Activated CD4-positive, alpha-beta T cell treated with anti-CD3 and anti-CD28 coated beads, Interleukin-2, amount 50 U/mL, for 1 hour (primary cell): ENCODE results near the gene KEAP1.
"Not testable (repeated sequence)": the region's sequence is repeated elsewhere in the genome, so short reads cannot be mapped to it uniquely, and the experiment has no call there.

Experiments used
- DNase-seq: peaks from one replicate; pipeline ENCODE4 v3.0.0-alpha.2; 2020

The KEAP1 gene

GRCh38 chr19:10491472-10492047 is 11.6 kb downstream of the KEAP1 start:
- no peak for DNase-seq

DNA sequence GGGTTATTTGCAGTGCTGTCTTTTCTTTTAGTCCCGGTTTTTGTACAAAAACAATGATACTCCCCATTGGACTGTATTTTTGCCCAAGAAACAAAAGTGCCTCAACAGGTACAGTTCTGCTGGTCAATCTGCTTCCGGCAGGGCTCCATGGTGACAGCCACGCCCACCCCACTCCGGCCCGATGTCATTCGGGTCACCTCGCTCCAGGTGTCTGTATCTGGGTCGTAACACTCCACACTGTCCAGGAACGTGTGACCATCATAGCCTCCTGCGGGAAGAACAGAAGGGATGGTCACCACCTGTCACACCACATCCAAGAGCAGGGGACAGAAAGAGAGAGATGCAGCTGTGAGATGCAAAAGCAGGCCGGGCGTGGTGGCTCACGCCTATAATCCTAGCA is 16.6 kb downstream of the KEAP1 start:
- DNase-seq, result no peak

DNA sequence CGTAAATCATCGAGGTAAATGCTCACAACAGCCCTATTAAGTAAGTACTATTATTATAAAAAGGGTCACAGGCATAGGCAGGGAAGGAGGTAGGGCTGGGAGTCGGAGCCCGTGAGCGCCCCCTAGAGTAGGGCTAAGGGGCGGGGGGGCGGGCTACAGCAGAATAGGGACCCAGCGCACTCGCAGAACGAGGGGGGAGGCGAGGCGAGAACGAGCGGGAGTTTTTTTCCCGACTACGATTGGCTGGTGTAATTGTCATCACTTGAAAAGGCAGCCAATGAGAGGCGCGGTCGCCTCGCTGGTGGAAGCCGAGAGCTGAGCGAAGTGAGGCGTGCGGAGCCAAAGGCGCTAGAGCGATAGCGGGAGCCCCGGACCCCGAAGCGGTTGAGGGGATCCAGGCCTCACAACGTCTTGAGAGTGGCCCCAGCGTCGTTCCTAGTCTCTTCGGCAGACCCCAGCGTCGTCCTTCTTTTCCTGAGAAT is 24.2 kb downstream of the KEAP1 start:
- DNase-seq, result peak; percentile 89

GRCh38 chr19:10478476-10478875 is 24.7 kb downstream of the KEAP1 start:
- no peak for DNase-seq

GRCh38 chr19:10474962-10475451 is 28.1 kb downstream of the KEAP1 start:
- no peak for DNase-seq

DNA sequence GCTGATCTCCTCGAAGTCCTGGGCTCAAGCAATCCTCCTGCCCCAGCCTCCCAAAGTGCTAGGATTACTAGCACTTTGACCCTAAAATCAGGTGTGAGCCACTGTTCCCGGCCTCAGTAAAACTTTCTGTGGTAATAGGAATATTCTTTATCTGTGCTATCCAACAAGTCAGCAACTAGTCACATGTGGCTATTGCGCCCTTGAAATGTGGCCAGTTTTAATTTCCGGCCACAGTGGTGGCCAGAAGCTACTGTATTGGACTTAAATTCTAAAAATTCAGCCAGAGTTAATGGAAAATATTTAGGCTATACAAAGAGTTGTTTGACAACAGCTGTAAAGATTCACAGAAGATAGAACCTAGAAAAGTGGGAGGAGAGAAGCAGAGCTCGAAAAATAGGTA is 30.0 kb downstream of the KEAP1 start:
- no peak for DNase-seq

GRCh38 chr19:10471909-10472308 is 31.2 kb downstream of the KEAP1 start:
- no peak for DNase-seq

DNA sequence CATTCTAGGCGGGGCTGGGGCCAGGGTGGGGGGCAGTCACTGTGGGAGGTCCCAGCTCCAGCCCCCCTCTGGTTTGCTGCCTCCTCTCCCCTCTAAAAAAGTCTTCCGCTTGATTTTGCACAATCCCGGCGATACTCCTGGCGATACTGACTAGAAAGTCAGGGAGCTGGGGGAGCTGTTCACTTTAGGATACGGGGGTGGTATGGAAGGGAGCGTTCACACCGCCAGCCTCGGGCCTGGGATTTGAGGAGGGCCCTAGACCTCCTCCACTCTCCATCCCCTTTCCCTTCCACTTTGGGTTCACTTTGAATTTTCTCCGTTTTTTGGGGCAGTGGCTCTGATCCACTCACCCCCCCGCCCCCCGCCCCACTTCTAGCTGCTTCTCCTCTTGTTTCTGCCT is 35.0 kb downstream of the KEAP1 start:
- DNase-seq, result no peak

DNA sequence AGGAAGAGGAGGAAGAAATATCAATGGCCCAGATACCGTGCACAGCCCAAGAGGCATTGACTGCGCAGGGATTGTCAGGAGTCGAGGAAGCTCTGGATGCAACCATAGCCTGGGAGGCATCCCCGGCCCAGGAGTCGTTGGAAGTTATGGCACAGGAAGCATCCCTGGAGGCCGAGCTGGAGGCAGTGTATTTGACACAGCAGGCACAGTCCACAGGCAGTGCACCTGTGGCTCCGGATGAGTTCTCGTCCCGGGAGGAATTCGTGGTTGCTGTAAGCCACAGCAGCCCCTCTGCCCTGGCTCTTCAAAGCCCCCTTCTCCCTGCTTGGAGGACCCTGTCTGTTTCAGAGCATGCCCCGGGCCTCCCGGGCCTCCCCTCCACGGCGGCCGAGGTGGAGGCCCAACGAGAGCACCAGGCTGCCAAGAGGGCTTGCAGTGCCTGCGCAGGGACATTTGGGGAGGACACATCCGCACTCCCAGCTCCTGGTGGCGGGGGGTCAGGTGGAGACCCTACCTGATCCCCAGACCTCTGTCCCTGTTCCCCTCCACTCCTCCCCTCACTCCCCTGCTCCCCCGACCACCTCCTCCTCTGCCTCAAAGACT is 36.0 kb downstream of the KEAP1 start:
- no peak for DNase-seq

DNA sequence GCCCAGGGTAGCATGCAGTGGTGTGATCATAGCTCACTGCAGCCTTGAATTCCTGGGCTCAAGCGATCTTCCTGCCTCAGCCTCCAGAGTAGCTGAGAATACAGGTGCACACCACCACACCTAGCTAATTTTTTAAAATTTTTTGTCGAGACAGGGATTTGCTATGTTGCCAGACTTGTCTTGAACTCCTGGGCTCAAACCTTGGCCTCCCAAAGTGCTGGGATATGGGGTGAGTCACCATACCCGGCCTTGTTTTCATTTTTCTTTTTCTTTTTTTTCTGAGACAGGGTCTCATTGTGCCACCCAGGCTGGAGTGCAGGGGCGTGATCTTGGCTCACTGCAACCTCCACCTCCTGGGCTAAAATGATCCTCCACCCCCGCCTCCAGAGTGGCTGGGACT is 38.7 kb downstream of the KEAP1 start:
- no peak for DNase-seq

DNA sequence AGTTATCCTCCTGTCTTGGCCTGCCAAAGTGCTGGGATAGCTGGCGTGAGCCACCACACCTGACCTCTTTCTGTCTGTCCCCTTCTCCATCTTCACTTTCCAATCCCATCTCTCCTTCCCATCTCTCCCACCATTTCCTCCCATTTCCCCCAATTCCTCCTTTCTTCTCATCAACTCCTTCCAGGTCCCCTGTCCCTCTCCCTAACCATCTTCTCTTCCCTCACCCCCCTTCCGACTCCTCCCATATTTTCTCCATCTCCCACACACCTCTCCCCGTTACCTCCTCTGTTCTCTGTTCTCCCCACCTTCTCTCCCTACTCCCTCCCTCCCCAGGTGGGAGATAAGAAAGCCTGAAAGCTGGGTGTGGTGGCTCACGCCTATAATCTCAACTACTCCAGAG is 40.6 kb downstream of the KEAP1 start:
- no peak for DNase-seq

DNA sequence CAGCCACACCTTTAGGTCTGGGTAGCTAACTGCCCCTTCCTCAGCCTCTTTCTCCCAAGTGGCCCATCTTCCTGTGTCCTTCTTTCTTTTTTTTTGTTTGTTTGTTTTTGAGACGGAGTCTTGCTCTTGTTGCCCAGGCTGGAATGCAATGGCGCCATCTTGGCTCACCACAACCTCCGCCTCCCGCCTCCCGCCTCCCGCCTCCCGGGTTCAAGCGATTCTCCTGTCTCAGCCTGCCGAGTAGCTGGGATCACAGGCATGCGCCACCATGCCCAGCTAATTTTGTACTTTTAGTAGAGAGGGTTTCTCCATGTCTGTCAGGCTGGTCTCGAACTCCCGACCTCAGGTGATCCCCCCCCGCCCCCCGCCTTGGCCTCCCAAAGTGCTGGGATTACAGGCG is 41.1 kb downstream of the KEAP1 start:
- not testable (repeated sequence) for DNase-seq

DNA sequence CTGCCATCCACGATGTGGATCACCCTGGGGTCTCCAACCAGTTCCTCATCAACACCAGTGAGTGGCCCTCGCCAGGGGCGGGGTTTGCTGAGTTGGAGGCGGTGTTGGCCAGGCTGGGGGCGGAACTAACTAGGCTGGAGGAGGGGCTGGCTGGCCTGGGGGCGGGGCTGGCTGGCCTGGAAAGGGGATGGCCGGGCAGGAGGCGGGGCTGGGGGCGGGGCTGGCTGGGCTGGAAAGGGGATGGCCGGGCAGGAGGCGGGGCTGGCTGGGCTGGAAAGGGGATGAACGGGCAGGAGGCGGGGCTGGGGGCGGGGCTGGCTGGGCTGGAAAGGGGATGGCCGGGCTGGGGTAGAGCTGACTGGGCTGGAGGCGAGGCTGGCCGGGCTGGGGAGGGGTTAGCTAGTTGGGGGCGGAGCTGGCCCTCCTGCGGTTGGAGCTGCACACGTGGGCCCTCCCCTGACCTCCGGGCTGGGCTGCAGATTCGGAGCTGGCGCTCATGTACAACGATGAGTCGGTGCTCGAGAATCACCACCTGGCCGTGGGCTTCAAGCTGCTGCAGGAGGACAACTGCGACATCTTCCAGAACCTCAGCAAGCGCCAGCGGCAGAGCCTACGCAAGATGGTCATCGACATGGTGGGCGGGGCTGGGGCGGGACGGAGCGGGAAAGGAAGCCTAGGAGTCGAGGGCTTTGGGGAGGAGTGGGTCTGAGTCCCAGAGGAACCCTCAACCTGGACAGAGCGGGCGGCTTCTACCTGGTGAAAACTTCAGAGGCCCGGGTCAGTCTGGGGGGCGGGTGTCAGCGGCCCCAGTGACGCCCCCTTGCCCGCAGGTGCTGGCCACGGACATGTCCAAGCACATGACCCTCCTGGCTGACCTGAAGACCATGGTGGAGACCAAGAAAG is 41.9 kb downstream of the KEAP1 start:
- DNase-seq, result peak; percentile 85

GRCh38 chr19:10460714-10461046 is 42.5 kb downstream of the KEAP1 start:
- DNase-seq, result no peak

DNA sequence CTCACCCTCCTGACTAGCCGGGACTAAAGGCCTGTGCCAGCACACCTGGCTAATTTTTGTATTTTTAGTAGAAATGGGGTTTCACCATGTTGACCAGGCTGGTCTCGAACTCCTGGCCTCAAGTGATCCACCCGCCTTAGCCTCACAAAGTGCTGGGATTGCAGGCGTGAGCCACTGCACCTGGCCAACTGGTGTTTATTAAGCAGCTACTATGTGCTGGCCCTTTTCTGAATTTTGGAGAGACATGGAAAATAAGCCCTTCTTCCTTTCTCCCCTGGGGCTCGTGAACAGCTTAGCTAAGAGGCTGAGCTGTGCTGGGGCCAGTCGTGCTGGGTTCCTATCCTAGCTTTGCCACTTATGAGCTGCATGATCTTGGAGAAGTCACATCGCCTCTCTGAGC is 44.4 kb downstream of the KEAP1 start:
- DNase-seq, result not testable (repeated sequence)

DNA sequence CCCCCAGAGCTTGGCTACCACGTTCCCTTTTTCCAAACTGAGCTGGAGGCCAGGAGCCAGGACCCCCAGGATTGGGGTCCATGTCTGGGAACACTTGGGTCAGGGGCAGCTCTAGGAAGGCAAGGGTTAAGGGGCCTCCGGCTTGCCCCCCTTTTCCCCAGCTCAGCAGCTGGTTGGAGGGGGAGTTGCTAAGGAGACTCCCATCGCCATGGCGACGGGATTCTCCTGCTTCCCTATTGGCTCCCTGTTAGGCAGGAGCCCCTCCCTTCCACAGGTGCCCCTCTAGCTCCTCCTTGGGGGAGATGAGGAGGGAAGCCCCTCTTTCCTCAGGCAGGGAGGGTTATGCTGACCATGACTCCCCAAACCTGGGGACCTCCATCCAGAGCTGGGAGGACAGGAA is 48.9 kb downstream of the KEAP1 start:
- DNase-seq, result no peak

GRCh38 chr19:10453852-10454251 is 49.3 kb downstream of the KEAP1 start:
- DNase-seq, result no peak

GRCh38 chr19:10452726-10453618 is 50.2 kb downstream of the KEAP1 start:
- DNase-seq, result no peak

- no peak for DNase-seq
Observed at GRCh38 chr19:10450853-10451609, 52.1 kb downstream of the KEAP1 start.

DNA sequence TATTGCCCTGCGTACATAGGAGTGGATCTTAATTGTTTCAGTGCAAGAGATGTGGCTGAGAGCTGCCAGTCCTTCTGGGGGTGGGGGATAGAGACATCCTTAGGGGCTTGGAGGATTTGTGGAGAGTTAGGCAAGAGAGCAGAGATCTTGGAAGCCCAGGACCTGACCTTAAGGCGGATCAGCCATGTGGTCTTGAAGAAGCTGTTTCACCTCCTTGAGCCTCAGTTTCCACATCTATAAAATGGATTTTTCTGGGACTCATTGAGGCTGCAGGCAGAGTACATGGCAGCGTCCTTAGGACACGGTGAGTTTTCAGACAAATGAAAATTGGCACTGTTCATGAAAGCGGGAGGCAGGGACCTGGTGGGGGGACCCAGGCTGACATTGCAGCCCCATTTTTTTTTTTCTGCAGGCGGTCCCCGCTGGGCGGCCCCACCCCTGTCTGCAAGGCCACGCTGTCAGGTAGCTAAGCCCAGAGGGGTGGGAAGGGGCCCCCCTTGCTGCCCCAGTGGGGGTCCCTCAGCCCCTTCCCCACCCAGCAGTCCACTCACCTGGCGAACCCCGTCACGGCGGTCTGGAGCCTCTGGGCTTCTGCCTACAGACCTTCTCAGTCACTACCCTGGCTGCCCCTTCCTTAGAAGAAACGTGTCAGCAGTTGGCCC is 52.8 kb downstream of the KEAP1 start:
- no peak for DNase-seq

DNA sequence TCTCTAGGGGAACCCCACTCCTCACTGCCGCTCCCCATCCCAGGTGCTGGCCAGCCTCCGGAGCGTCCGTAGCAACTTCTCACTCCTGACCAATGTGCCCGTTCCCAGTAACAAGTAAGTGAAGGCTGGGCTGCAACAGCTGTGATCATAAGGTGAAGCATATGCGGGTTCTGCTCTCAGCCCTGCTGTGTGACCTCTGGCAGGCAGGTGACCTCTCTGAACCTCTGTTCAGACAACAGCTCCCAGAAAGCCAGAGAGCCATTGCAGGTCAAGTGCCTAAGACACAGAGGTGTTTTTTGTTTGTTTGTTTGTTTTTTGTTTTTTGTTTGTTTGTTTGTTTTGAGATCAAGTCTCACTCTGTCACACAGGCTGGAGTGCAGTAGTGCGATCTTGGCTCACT is 54.1 kb downstream of the KEAP1 start:
- DNase-seq, result no peak

DNA sequence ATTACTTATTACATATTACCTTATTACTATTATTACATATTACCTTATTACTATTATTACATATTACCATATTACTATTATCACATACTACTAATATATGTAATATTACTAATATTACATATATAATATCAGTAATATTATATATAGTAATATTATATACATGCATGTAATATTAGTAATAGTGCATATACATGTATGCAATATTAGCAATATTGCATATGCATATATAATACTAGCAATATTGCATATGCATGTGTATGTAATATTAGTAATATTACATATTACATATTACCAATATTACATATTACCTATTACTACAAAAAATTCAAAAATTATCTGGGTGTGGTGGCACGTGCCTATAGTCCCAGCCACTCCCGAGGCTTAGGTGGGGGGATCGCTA is 60.5 kb downstream of the KEAP1 start:
- no peak for DNase-seq
